ENCODE results near the gene EIF4E1B.
A peak's percentile ranks its signal among the peaks of the same experiment; 100 is the strongest.

The EIF4E1B gene

DNA sequence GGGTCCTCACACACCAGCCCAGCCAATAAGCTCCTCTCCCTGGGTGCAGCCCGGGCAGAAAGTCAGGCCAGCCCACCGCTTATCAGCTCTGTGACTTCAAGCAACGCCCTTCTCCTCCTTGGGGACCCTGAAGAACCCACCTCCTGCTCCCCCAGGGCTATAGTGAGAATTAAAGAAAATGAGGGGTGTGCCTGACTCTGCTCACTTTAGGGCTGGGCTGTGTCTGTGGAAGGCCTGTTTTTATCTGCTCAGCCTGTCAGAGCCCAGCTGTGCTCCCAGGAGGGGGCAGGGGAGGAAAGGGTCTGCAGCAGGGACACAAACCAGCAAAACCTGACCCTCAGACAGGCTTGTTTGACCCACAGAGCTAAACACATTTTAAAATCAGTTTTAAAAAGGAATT lies 24.4 kb upstream of the EIF4E1B start:
- no peak for DNase-seq

DNA sequence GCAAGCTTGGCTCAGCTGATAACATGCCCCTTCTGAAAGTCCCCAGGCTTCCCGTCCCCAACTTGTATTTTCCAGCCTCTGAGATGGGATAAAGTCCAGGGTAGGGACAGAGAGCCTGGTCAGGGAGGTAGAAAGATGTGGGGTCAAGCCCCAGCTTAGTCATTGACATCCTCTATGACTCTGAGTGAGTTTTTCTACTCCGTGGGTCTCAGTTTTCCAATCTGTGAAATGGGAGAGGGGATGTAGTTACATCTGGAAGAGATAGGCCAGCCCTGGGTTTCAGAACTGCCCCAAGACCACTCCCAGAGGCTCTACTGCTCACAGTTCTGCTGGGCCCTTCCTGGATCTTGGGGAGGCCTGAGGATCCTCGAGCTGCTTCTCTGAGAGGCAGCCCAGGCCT lies 23.6 kb upstream of the EIF4E1B start:
- no peak for DNase-seq

- DNase-seq: no peak
These were observed 22.3 kb upstream of the EIF4E1B start for GRCh38 chr5:176608142-176608705.

GRCh38 chr5:176608937-176609723 lies 21.3 kb upstream of the EIF4E1B start:
- peak in 7 of 51 donors; percentile 4 to 40 (median 25) for DNase-seq

GRCh38 chr5:176609724-176610434 lies 20.6 kb upstream of the EIF4E1B start, which contains the start of gene GPRIN1:
GPRIN1 (minus strand) TSS chr5:176610156; CDS start chr5:176599834, 10,322 bp downstream.
- DNase-seq: peak in 28 of 51 donors; percentile 6 to 76 (median 40)

DNA sequence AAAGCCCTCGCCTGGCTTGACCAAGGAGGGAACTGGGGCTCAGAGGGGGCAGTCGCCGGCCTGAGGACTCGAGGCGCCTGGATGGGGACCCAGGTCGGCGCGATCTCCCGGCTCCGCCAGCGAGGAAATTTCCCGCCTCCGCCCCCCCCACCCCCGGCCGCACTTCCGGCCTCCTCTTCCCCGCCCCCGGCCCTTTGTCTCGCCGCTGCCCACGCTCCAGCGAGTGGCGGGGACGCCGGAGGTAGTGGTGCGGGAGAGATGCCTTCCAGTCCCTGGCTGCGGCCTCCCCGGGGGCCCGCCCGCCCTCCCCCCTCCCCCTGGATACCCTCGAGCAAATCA lies 20.1 kb upstream of the EIF4E1B start:
- no peak for DNase-seq

DNA sequence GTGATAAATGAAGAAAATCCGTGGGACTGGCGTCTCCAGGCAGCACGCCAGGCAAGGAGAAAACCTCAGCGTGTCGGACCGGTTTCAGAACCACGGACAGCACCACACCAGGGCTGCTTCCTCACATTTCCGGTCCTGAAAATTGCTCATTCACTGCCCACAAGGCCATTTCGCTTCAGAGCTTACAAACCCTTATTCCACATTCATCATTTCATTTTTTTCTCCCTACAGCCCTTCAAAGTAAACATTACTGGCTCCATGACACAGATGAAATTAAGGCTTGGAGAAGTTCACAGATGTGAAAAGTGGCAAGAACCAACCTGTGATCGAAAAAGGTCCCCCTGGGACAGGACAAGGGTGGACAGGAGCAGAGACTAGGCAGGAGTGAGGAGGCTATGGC lies 19.0 kb upstream of the EIF4E1B start:
- DNase-seq: peak in 22 of 51 donors; percentile 10 to 49 (median 26)

- DNase-seq: no peak
These were observed 18.5 kb upstream of the EIF4E1B start for GRCh38 chr5:176612008-176612407.

GRCh38 chr5:176612855-176613254 lies 17.6 kb upstream of the EIF4E1B start:
- DNase-seq: no peak

GRCh38 chr5:176614805-176615478 lies 15.5 kb upstream of the EIF4E1B start:
- DNase-seq: peak in 1 of 51 donors; percentile 12

- no peak for DNase-seq
These were observed 14.0 kb upstream of the EIF4E1B start for GRCh38 chr5:176616511-176616910.

DNA sequence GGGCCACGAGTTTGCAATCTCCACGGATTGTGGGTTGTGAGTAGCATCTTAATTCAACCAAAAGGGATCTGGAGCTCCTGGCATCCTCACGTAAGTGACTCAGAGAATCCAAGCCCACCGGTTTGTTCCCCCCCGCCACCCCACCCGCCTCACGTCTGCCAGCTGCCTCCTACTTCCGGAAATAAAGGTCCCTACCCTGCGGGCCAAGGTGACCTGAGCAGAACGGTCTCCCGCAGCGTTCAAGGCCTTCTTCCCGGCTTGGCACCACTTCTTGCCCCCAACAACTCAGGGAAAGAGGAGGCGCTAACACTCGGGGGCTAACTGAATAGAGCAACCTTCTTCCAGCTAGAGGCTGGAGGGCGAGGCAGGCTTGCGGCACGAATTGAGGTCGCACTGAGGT lies 11.7 kb upstream of the EIF4E1B start:
- peak in 1 of 51 donors; percentile 53 for DNase-seq

GRCh38 chr5:176619203-176619568 lies 11.3 kb upstream of the EIF4E1B start:
- DNase-seq: peak in 44 of 51 donors; percentile 16 to 89 (median 68)

DNA sequence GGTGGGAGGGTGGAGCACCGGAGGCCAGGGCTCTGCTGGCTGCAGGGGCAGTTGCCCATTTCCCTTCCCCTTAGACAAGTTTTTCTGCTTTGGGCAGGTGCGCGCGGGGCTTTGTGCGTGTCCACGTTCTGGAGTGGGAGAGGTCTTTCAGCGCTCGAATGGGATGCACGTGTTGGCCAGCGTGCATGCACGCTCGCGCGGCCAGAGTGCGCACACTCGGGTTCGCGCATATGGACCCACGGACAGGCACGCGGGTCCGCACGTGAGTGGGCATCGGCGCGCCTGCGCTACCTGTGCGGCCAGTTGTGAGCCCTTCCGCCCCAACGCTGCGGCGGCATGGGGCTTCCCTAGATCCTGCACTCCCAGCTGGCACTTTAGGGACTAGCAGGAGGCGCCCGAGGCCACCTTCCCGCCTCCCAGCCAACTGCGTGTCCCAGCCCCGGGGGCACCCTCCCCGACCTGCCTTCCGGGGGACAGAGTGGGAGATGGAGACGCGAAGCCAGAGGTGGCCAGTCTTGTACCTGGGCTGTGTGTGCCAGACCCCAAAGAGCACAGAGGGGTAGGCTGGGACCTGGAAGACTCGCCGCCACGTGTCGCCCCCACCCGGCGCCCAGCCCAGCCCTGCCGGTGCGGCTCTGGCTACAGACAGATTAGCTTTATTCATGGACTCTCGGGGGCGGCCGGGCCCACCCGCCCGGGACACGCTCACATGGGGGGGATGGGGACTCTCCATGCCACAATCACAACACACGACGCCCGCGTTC lies 10.7 kb upstream of the EIF4E1B start:
- peak in 1 of 51 donors; percentile 14 for DNase-seq

DNA sequence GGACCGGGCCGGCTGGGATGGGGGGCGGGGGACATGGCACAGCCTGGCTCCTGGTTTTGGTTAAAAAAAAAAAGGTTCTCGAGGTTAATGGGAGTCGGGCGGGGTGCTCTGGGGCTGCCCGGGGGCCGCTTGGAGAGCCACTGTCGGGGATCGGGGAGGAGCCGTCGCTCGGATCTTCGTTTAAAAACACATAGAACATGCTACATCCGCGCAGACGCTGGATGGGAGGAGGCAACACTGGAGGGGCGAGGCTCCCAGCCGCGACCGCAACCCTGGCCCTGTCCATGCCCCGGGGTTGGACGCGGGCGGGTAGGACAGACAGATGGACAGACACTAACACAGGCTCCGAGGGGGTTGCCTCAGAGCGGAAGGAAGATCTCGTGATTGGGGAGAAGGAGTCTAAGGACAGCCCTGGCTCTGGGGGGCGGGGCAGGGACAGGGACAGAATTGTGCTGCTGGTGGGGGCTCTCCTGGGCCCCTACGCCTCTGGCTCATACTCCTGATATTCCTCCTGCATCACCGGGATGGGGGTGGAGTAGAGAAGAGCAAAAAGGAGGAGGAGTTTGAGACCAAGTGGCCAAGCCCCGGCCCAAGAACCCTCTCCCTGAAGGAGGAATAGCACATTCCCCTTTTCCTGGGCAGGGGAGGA lies 10.0 kb upstream of the EIF4E1B start:
- DNase-seq: peak in 1 of 51 donors; percentile 33

- peak in 12 of 51 donors; percentile 12 to 76 (median 24) for DNase-seq
These were observed 8.8 kb upstream of the EIF4E1B start for GRCh38 chr5:176621661-176622079.

- no peak for DNase-seq
These were observed 6.3 kb upstream of the EIF4E1B start for GRCh38 chr5:176624142-176624541.

DNA sequence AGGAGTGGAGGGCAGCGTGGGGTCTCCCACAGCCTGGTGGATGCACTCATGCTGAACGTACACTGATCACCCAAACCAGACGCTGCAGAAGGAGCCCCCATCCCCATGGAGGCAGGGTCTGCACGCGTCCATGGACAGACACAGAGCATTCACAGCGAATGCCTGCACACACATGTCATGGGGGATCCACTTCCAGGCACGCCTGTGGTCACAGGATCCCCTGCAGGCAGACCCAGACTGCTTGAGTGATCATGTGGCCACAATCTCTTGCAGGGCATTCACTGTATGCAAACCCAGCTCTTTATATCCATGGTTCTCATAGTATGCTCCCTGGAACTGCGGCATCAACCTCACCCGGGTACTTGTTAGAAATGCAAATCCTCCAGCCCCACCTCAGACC lies 5.5 kb upstream of the EIF4E1B start:
- DNase-seq: no peak

DNA sequence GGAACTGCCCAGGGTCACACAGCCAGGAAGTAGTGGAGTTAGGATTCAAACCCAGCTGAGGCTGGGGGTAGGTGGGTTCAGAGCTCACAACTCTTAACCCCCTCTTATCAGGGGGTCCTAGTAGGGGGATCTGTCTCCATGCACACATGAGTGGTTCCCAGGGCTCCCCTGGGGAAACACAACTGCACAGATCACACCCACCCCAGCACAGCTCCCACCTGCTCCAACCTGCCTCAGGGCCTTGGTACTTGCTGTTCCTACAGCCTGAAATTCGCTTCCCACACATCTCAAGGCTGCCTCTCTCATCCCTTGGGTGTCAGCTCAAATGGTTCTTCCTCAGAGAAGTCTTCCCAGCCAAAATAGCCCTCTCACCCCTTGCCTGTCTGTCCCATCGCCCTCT lies 5.0 kb upstream of the EIF4E1B start:
- no peak for DNase-seq

Data from hypothalamus (tissue), 51 donors.